Measurements from ENCODE around the gene DYNC2LI1.

- TF ChIP-seq CTCF (conservative IDR thresholded peaks at IDR 0.05; ENCODE audit: low read length) (no peak), EZH2phosphoT487 (IDR thresholded peaks at IDR 0.05; ENCODE audit: borderline replicate concordance, low read depth, low read length) (no peak)
These were observed 18.8 kb downstream of the DYNC2LI1 start for GRCh38 chr2:43792653-43793052.

Data from OCI-LY7 (cell line).